CD14-positive monocyte (primary cell): ENCODE measurements around the gene FBH1. TPM values are rescaled to one million over a fixed set of nuclear protein-coding genes. Genes with fewer than 3 reads are reported as not detected.

ENCODE experiments used
- DNase-seq, 3 donors: peaks; one replicate each; pipeline ENCODE4 v3.0.0-alpha.2; 2011 to 2022
- H2AFZ ChIP-seq: 2 replicates; pipeline ENCODE4 v1.6.0; 2012; ENCODE audit warnings: mild to moderate bottlenecking, low read depth, low read length, inconsistent platforms; ENCODE audit not compliant: insufficient read depth, poor library complexity, severe bottlenecking
- H3K27ac ChIP-seq, 2 donors: 1 replicate in 1 of 2; 2 replicates in 1 of 2; pipeline ENCODE4 v1.5.1; 2012 to 2013; ENCODE audit warnings: low read length in 2 of 2, control low read depth in 1 of 2, inconsistent platforms in 1 of 2, low read depth in 1 of 2, mild to moderate bottlenecking in 1 of 2
- H3K27me3 ChIP-seq, 2 donors: one replicate each; pipeline versions ENCODE4 v1.6.0 to v1.6.1; 2011 to 2013; ENCODE audit warnings: low read length in 2 of 2; ENCODE audit not compliant: control insufficient read depth in 2 of 2, insufficient read depth in 2 of 2
- H3K36me3 ChIP-seq, 2 donors: replicated peaks in 1 of 2; 1 replicate in 1 of 2; 2 replicates in 1 of 2; pipeline versions ENCODE4 v1.5.1 to v1.6.1; 2012 to 2013; ENCODE audit warnings: low read length in 2 of 2, control low read depth in 1 of 2, inconsistent platforms in 1 of 2, mild to moderate bottlenecking in 1 of 2; ENCODE audit not compliant: insufficient read depth in 2 of 2, control insufficient read depth in 1 of 2
- H3K4me1 ChIP-seq, 2 donors: 1 replicate in 1 of 2; 2 replicates in 1 of 2; pipeline versions ENCODE4 v1.5.1 to v1.6.1; 2012 to 2013; ENCODE audit warnings: low read length in 2 of 2, control low read depth in 1 of 2, inconsistent platforms in 1 of 2, mild to moderate bottlenecking in 1 of 2, moderate library complexity in 1 of 2; ENCODE audit not compliant: insufficient read depth in 2 of 2, control insufficient read depth in 1 of 2
- H3K4me2 ChIP-seq: replicated peaks from 2 replicates; pipeline ENCODE3; 2012; ENCODE audit warnings: low read length, moderate library complexity, mild to moderate bottlenecking; ENCODE audit not compliant: poor library complexity, severe bottlenecking; ENCODE audit errors: extremely low read depth
- H3K4me3 ChIP-seq, 3 experiments: fragments of 200-600 bp in 1 of 3; sonication (generic) in 1 of 3; replicated peaks in 1 of 3; 1 replicate in 2 of 3; 2 replicates in 1 of 3; pipeline ENCODE4 v1.5.1; 2011 to 2013; ENCODE audit warnings: low read length in 3 of 3, mild to moderate bottlenecking in 3 of 3, control low read depth in 2 of 3, low read depth in 2 of 3, inconsistent platforms in 1 of 3, moderate library complexity in 1 of 3
- H3K79me2 ChIP-seq: 2 replicates; pipeline ENCODE4 v1.6.0; 2012; ENCODE audit warnings: mild to moderate bottlenecking, control low read depth, inconsistent platforms, low read length, moderate library complexity; ENCODE audit not compliant: insufficient read depth
- H3K9ac ChIP-seq: 2 replicates; pipeline ENCODE4 v1.6.0; 2017; ENCODE audit warnings: low read length, mild to moderate bottlenecking; ENCODE audit not compliant: insufficient read depth, poor library complexity, severe bottlenecking
- H3K9me3 ChIP-seq, 2 donors: replicated peaks in 1 of 2; 1 replicate in 1 of 2; 2 replicates in 1 of 2; pipeline versions ENCODE4 v1.5.1 to v1.6.1; 2012 to 2013; ENCODE audit warnings: low read length in 2 of 2, control low read depth in 1 of 2; ENCODE audit not compliant: control insufficient read depth in 1 of 2, insufficient read depth in 1 of 2
- H4K20me1 ChIP-seq: 2 replicates; pipeline ENCODE4 v1.6.0; 2012; ENCODE audit warnings: mild to moderate bottlenecking, low read length, control low read depth, moderate library complexity; ENCODE audit not compliant: insufficient read depth
- H3K27ac Mint-ChIP-seq, 7 donors: one replicate each; pipeline ENCODE4 v1.8.0; 2020; ENCODE audit warnings: mild to moderate bottlenecking in 7 of 7, mixed read lengths in 7 of 7, moderate library complexity in 6 of 7, inconsistent platforms in 2 of 7
- H3K27me3 Mint-ChIP-seq, 3 donors: one replicate each; pipeline ENCODE4 v1.8.0; 2021 to 2022; ENCODE audit warnings: low read depth in 3 of 3, mild to moderate bottlenecking in 3 of 3, mixed read lengths in 3 of 3, moderate library complexity in 3 of 3, inconsistent platforms in 1 of 3
- H3K36me3 Mint-ChIP-seq, 2 donors: one replicate each; pipeline ENCODE4 v1.8.0; 2020; ENCODE audit warnings: mixed read lengths in 2 of 2, inconsistent platforms in 1 of 2, mild to moderate bottlenecking in 1 of 2
- H3K4me1 Mint-ChIP-seq: one replicate; pipeline ENCODE4 v1.8.0; 2020; ENCODE audit warnings: mild to moderate bottlenecking, mixed read lengths
- H3K4me3 Mint-ChIP-seq, 2 donors: one replicate each; pipeline ENCODE4 v1.8.0; 2020; ENCODE audit warnings: mild to moderate bottlenecking in 2 of 2, mixed read lengths in 2 of 2, moderate library complexity in 1 of 2
- H3K9me3 Mint-ChIP-seq, 7 donors: one replicate each; pipeline ENCODE4 v1.8.0; 2020 to 2022; ENCODE audit warnings: mixed read lengths in 7 of 7, mild to moderate bottlenecking in 6 of 7, moderate library complexity in 6 of 7, inconsistent platforms in 2 of 7
- CTCF ChIP-seq: fragments of 200-600 bp; IDR thresholded peaks from one replicate; pipeline ENCODE4 v1.8.0; 2022; ENCODE audit warnings: antibody characterized with exemption, mild to moderate bottlenecking
- WGBS: methylation state at CpG from one replicate; pipeline ENCODE4 v1.1.5; 2013; ENCODE audit warnings: missing lambda C conversion rate; ENCODE audit not compliant: insufficient coverage; 5-methylcytosine and 5-hydroxymethylcytosine counted together
- intact Hi-C, 2 donors: fragments of 100-400 bp; cut with micrococcal nuclease; formaldehyde crosslinking; loops; one replicate each; pipeline versions ENCODE4 v1.15.0 to v1.15.1; 2023
- polyA plus RNA-seq, 3 donors: library from polyadenylated mRNA; depleted of rRNA in 1 of 3; unstranded in 2 of 3; stranded (reverse) in 1 of 3; fragments of 300-500 nt in 2 of 3; fragments of >200 nt in 1 of 3; fragmentation: Illumina TruSeq in 2 of 3; gene quantifications; 1 replicate in 2 of 3; 2 replicates in 1 of 3; pipeline ENCODE4 v1.2.3, GENCODE V29; 2012 to 2021

Gene FBH1
- polyA plus RNA-seq, 3 donors = 33.9 to 73.3 (median 48.3) TPM

DNA sequence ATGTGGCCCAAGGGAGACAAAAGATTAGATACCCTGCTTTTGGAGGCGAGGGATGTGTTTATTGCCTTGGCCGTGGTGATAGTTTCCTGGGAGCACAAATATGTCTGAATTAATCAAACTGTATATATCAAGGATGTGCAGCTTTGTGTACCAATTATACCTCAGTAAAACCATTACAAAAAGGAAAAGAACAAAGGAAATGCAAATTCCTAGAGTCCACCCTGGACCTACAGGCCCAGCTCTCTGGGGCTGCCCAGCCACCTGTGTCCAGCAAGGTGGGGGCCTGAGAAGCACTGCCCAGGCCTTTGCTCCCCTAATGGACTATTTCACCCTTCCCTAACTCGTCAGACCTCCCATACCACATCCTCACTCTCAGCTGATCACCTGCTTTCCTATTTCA, 20.9 kb upstream of the FBH1 start:
- Mint-ChIP-seq H3K36me3 (peaks cover 3 to 5% of the 10 kb centered on the region in 2 donors), H3K4me3 (no peak overlapping the region), H3K27me3 (peaks cover 0 to 3% (median 0%) of the 10 kb centered on the region in 3 donors), H3K9me3 (peaks cover 2 to 11% (median 8%) of the 10 kb centered on the region in 7 donors), H3K4me1 (peaks cover 25% of the 10 kb centered on the region), H3K27ac (no peak overlapping the region)
- peaks cover 15 to 16% of the 10 kb centered on the region in 2 donors for H3K4me1 ChIP-seq
- no peak for TF ChIP-seq CTCF
- H3K9ac ChIP-seq = no peak overlapping the region
- DNase-seq = no peak
- H3K4me3 ChIP-seq = no peak overlapping the region
- H2AFZ ChIP-seq = no peak overlapping the region
- H4K20me1 ChIP-seq = no peaks in the 10 kb centered on the region
- H3K9me3 ChIP-seq = peaks cover 0 to 7% of the 10 kb centered on the region in 2 donors
- no peak overlapping the region for H3K4me2 ChIP-seq
- no peaks in the 10 kb centered on the region for H3K27me3 ChIP-seq
- 57% methylated on average over 1 of the region's 3 CpGs for WGBS
- H3K27ac ChIP-seq = no peak overlapping the region
- H3K36me3 ChIP-seq = no peaks in the 10 kb centered on the region
- intact Hi-C loops = no loop called here
- H3K79me2 ChIP-seq = no peaks in the 10 kb centered on the region

- peaks cover 2 to 11% (median 8%) of the 10 kb centered on the region in 7 donors for H3K9me3 Mint-ChIP-seq
Measured at GRCh38 chr10:5871596-5871995, 18.4 kb upstream of the FBH1 start.

More at GRCh38 chr10:5871596-5871995, 18.4 kb upstream of the FBH1 start:
- 89% methylated on average over 4 of the region's 5 CpGs for WGBS
- Histone ChIP-seq H3K4me1 (peaks cover 8 to 9% of the 10 kb centered on the region in 2 donors), H3K4me2 (no peak overlapping the region), H4K20me1 (no peaks in the 10 kb centered on the region), H3K79me2 (no peaks in the 10 kb centered on the region), H2AFZ (no peak overlapping the region), H3K27ac (no peak overlapping the region), H3K9me3 (peaks cover 0 to 7% of the 10 kb centered on the region in 2 donors), H3K36me3 (peaks cover 6% of the 10 kb centered on the region in 2 donors), H3K27me3 (no peaks in the 10 kb centered on the region), H3K4me3 (no peak overlapping the region), H3K9ac (no peak overlapping the region)
- TF ChIP-seq CTCF = no peak
- DNase-seq = no peak
- H3K27me3 Mint-ChIP-seq = peaks cover 0 to 1% (median 0%) of the 10 kb centered on the region in 3 donors
- intact Hi-C loops = no loop called here
- peaks cover 16% of the 10 kb centered on the region for H3K4me1 Mint-ChIP-seq
- no peak overlapping the region for H3K4me3 Mint-ChIP-seq
- H3K27ac Mint-ChIP-seq = no peak overlapping the region
- peaks cover 18% of the 10 kb centered on the region in 2 donors for H3K36me3 Mint-ChIP-seq
